Osteoblast (primary cell): ENCODE results near the gene CFAP92. TPM values are rescaled to one million over a fixed set of nuclear protein-coding genes. Genes with fewer than 3 reads are reported as not detected.

Experiments
- DNase-seq: peaks from one replicate; pipeline ENCODE4 v3.0.0; 2011; ENCODE audit warnings: low spot score, mixed read lengths; ENCODE audit not compliant: insufficient read length; ENCODE audit errors: missing footprints
- H2AFZ ChIP-seq: 2 replicates; pipeline ENCODE4 v1.6.0; 2011; ENCODE audit warnings: mild to moderate bottlenecking, low read length
- H3K27ac ChIP-seq: 2 replicates; pipeline ENCODE4 v1.5.1; 2011; ENCODE audit warnings: mild to moderate bottlenecking, low read depth, low read length, moderate library complexity
- H3K27me3 ChIP-seq: 2 replicates; pipeline ENCODE4 v1.6.0; 2012; ENCODE audit warnings: mild to moderate bottlenecking, control low read depth, inconsistent platforms, low read length, moderate library complexity; ENCODE audit not compliant: insufficient read depth
- H3K36me3 ChIP-seq: 2 replicates; pipeline ENCODE4 v1.5.1; 2011; ENCODE audit warnings: mild to moderate bottlenecking, low read length, control low read depth, moderate library complexity; ENCODE audit not compliant: insufficient read depth
- H3K4me1 ChIP-seq: 2 replicates; pipeline ENCODE4 v1.5.1; 2011; ENCODE audit warnings: mild to moderate bottlenecking, low read length, control low read depth, moderate library complexity; ENCODE audit not compliant: insufficient read depth
- H3K4me2 ChIP-seq: 2 replicates; pipeline ENCODE4 v1.6.0; 2011; ENCODE audit warnings: mild to moderate bottlenecking, low read length; ENCODE audit not compliant: insufficient read depth
- H3K4me3 ChIP-seq: fragments of 200-600 bp; sonication (generic); 3 replicates; pipeline ENCODE4 v1.5.1; 2012; ENCODE audit warnings: mild to moderate bottlenecking, low read length, inconsistent platforms; ENCODE audit not compliant: insufficient read depth
- H3K79me2 ChIP-seq: 2 replicates; pipeline ENCODE4 v1.6.0; 2012; ENCODE audit warnings: mild to moderate bottlenecking, low read length, control low read depth, inconsistent platforms; ENCODE audit not compliant: insufficient read depth
- H3K9me3 ChIP-seq: 2 replicates; pipeline ENCODE4 v1.5.1; 2011; ENCODE audit warnings: low read depth, low read length, control low read depth
- H4K20me1 ChIP-seq: 2 replicates; pipeline ENCODE4 v1.6.0; 2012; ENCODE audit warnings: mild to moderate bottlenecking, low read length, control low read depth; ENCODE audit not compliant: insufficient read depth
- total RNA-seq: library from RNA; depleted of rRNA; stranded (reverse); fragments of >200 nt; gene quantifications from 2 replicates; pipeline ENCODE4 v1.2.3, GENCODE V29; 2012
- TF ChIP-seq, protein P1 (sequence below): IDR thresholded peaks from 2 replicates; pipeline ENCODE4 v1.5.1; 2011; ENCODE audit warnings: mild to moderate bottlenecking, low read depth, low read length, moderate library complexity; ENCODE audit errors: extremely low read depth

Gene CFAP92
- total RNA-seq, 1 donor, result not detected

- DNase-seq, result no peak
- TF ChIP-seq, protein P1, sequence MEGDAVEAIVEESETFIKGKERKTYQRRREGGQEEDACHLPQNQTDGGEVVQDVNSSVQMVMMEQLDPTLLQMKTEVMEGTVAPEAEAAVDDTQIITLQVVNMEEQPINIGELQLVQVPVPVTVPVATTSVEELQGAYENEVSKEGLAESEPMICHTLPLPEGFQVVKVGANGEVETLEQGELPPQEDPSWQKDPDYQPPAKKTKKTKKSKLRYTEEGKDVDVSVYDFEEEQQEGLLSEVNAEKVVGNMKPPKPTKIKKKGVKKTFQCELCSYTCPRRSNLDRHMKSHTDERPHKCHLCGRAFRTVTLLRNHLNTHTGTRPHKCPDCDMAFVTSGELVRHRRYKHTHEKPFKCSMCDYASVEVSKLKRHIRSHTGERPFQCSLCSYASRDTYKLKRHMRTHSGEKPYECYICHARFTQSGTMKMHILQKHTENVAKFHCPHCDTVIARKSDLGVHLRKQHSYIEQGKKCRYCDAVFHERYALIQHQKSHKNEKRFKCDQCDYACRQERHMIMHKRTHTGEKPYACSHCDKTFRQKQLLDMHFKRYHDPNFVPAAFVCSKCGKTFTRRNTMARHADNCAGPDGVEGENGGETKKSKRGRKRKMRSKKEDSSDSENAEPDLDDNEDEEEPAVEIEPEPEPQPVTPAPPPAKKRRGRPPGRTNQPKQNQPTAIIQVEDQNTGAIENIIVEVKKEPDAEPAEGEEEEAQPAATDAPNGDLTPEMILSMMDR, result no peak
Observed at GRCh38 chr3:128902426-128902825, 91.5 kb downstream of the CFAP92 start.

DNA sequence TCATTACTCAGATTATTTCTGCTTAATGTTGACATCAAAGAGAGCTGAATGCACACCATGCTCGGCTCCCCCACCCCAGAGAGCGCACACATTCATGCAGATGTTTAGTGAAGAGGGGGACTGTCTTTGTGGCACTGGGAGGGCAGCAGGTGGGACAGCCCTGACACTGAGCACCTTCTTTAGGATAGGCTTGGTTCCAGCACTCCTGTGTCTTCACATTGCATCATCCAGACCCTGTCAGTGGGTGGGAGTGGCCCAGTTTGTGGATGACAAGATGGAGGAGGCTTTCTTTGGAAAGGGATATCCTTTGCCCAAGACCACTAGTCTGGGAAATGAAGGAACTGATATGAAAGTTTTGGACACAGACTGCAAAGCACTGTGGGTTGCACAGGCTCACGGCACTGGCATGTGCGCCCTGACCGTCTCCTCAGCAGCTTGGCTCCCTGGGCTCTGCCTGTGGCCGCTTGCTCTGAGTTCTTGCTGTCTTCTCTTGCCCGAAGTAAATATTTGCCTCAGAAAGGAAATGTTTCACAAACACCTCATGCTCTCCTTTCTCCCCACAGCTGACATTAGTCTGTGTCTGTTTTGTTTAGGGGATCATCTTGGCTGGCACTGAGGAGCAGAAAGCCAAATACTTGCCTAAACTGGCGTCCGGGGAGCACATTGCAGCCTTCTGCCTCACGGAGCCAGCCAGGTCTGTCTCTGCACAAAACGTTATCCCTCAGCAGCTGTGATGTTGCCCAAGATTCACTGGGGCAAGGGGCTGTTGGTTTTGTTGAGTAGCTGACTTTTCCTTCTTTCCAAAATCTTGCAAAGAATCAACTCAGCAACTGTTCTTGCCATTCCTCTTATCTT lies 97.8 kb downstream of the CFAP92 start:
- Histone ChIP-seq H3K9me3 (no peaks in the 10 kb centered on the region), H4K20me1 (peaks cover 4% of the 10 kb centered on the region), H3K36me3 (peaks cover 64% of the 10 kb centered on the region), H3K27ac (no peak overlapping the region), H3K79me2 (peaks cover 3% of the 10 kb centered on the region), H3K4me3 (no peak overlapping the region), H3K27me3 (no peaks in the 10 kb centered on the region), H2AFZ (no peak overlapping the region), H3K4me2 (no peak overlapping the region), H3K4me1 (no peaks in the 10 kb centered on the region)
- TF ChIP-seq, protein P1, result no peak
- no peak for DNase-seq

More at GRCh38 chr3:128902426-128902825, 91.5 kb downstream of the CFAP92 start:
- Histone ChIP-seq H3K4me3 (no peak overlapping the region), H4K20me1 (peaks cover 3% of the 10 kb centered on the region), H3K27me3 (no peaks in the 10 kb centered on the region), H3K79me2 (no peaks in the 10 kb centered on the region), H3K4me1 (no peaks in the 10 kb centered on the region), H3K4me2 (no peak overlapping the region), H3K27ac (no peak overlapping the region), H3K9me3 (no peaks in the 10 kb centered on the region), H2AFZ (no peak overlapping the region), H3K36me3 (peaks cover 77% of the 10 kb centered on the region)

GRCh38 chr3:128889139-128889894 lies 104.6 kb downstream of the CFAP92 start:
- H3K27me3 ChIP-seq, result no peaks in the 10 kb centered on the region
- TF ChIP-seq, protein P1, result no peak
- H3K4me1 ChIP-seq, result no peaks in the 10 kb centered on the region
- H3K79me2 ChIP-seq, result peaks cover 28% of the 10 kb centered on the region
- no peak overlapping the region for H3K4me3 ChIP-seq
- H2AFZ ChIP-seq, result no peak overlapping the region
- H4K20me1 ChIP-seq, result peaks cover 5% of the 10 kb centered on the region
- DNase-seq, result no peak
- H3K36me3 ChIP-seq, result peaks cover 26% of the 10 kb centered on the region
- no peaks in the 10 kb centered on the region for H3K9me3 ChIP-seq
- H3K4me2 ChIP-seq, result no peak overlapping the region
- H3K27ac ChIP-seq, result no peak overlapping the region

DNA sequence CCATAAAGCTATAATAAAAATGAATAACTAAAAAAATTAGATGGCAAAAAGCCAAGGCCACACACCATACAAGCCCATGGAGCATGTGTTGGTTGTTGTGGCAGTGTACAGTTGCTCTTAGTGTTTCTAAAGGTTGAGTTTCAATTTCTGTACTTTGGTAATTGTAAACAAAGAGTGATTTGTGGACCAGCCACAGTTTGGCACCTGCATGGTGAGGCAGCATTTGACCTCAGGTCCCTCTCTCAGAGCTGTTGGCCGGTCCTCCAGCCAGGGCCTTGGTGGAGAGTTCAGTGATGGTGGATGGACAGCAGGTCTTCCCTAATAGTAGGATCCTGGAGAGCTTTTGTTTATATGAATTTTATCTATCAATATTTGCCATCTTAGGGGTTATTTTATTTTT lies 108.9 kb downstream of the CFAP92 start:
- H3K27ac ChIP-seq, result no peak overlapping the region
- no peaks in the 10 kb centered on the region for H3K27me3 ChIP-seq
- TF ChIP-seq, protein P1, result no peak
- peaks cover 9% of the 10 kb centered on the region for H4K20me1 ChIP-seq
- peaks cover 11% of the 10 kb centered on the region for H3K4me1 ChIP-seq
- DNase-seq, result no peak
- H3K4me2 ChIP-seq, result no peak overlapping the region
- H3K79me2 ChIP-seq, result peaks cover 65% of the 10 kb centered on the region
- H3K9me3 ChIP-seq, result no peaks in the 10 kb centered on the region
- H3K36me3 ChIP-seq, result peaks cover 20% of the 10 kb centered on the region
- H2AFZ ChIP-seq, result no peak overlapping the region
- no peak overlapping the region for H3K4me3 ChIP-seq
